ENCODE results near the gene COL4A2.

The COL4A2 gene

GRCh38 chr13:110557610-110558305, 250.7 kb downstream of the COL4A2 start:
- DNase-seq (ENCODE audit: low read depth in 3 of 3): no peak

GRCh38 chr13:110559429-110559943, 252.4 kb downstream of the COL4A2 start:
- DNase-seq (ENCODE audit: low read depth in 3 of 3): no peak

- no peak for DNase-seq (ENCODE audit: low read depth in 3 of 3)
These were observed 252.9 kb downstream of the COL4A2 start for GRCh38 chr13:110559986-110560385.

GRCh38 chr13:110560601-110561343, 253.7 kb downstream of the COL4A2 start:
- DNase-seq (ENCODE audit: low read depth in 3 of 3): no peak

GRCh38 chr13:110561344-110562035, 254.4 kb downstream of the COL4A2 start, which contains the start of gene RAB20:
Gene RAB20 (minus strand): TSS chr13:110561722. CDS start chr13:110561519, 203 bp downstream.
- peak; percentile 9 to 31 (median 10) for DNase-seq (ENCODE audit: low read depth in 3 of 3)

GRCh38 chr13:110562036-110562597, 255.0 kb downstream of the COL4A2 start:
- no peak for DNase-seq (ENCODE audit: low read depth in 3 of 3)
